Fibroblast of pulmonary artery (primary cell): ENCODE results near the gene COL15A1.

Experiments used
- DNase-seq: peaks from one replicate; pipeline ENCODE4 v3.0.0-alpha.2; 2010; ENCODE audit warnings: low read depth
- H3K4me3 ChIP-seq: replicated peaks from 2 replicates; pipeline ENCODE4 v1.5.1; 2011; ENCODE audit warnings: low read depth, mild to moderate bottlenecking, control low read depth, low read length, moderate library complexity
- TF ChIP-seq, protein P1 (sequence below): IDR thresholded peaks from 2 replicates; pipeline ENCODE4 v1.5.1; 2011; ENCODE audit warnings: mild to moderate bottlenecking, control low read depth, low read length, inconsistent platforms; ENCODE audit errors: missing control alignments

Gene COL15A1

DNA sequence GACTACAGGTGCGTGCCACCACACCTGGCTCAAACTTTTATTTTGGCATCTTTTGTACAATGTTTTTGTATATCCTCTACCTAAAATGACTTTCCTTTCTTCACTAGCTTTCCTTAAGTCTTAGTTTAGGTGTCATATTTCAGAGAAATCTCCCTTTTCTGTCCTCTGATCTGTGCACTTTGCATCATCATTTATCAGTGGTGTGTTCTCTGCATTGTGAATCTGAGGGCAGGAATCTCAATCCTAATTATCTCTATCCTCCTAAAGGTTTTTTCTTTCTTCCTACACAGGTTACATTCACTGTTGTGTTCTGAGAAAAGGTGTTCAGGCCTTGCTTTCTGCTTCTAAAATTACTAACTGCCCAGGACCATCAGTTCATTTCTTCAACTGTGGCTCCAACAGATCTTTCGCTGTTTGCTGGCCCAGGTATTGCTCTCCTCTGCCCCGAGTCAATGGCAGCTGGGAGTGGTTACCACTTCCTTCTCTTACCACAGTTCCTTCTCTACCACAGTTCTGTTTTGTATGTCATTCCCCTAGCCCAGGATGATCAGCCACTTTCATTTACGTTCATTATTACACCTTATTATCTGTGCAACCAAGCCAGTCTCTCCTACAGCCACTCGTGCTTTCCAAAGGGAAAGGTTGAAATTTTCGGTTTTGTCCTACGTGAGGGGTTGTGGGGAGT, 175.2 kb downstream of the COL15A1 start:
- H3K4me3 ChIP-seq: no peak overlapping the region
- no peak for DNase-seq
- TF ChIP-seq, protein P1, sequence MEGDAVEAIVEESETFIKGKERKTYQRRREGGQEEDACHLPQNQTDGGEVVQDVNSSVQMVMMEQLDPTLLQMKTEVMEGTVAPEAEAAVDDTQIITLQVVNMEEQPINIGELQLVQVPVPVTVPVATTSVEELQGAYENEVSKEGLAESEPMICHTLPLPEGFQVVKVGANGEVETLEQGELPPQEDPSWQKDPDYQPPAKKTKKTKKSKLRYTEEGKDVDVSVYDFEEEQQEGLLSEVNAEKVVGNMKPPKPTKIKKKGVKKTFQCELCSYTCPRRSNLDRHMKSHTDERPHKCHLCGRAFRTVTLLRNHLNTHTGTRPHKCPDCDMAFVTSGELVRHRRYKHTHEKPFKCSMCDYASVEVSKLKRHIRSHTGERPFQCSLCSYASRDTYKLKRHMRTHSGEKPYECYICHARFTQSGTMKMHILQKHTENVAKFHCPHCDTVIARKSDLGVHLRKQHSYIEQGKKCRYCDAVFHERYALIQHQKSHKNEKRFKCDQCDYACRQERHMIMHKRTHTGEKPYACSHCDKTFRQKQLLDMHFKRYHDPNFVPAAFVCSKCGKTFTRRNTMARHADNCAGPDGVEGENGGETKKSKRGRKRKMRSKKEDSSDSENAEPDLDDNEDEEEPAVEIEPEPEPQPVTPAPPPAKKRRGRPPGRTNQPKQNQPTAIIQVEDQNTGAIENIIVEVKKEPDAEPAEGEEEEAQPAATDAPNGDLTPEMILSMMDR: no peak

DNA sequence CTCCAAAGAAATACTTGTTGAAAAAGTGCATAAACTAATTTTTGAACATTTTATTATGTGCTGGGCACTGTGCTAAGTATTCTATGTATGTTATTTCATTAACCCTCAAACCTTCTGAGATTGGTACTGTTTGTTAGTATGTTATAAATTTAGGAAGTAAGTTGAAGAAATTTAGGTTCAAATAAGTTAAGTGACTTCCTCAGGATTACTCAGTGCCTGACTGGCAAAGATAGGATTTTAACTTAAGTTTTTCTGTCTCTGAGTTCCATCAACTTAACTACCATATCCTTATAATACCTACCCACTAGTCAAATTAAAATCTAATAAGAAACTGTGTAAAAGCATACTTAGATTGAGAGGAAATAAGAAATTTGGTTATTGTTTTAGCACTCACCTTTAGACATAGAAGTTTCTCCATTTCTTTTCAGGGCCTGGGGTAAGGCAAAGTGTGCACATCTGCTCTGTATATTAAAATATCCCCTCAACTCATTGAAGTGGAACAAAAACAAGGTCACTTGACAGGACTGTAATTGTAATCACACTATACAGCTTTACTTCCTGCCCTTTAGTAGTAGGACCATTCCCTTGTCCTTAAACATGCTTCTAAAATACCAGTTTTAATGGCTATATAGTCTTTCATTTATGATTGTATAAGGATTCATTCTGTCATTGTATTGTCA, 176.4 kb downstream of the COL15A1 start:
- DNase-seq: no peak
- TF ChIP-seq, protein P1: no peak
- H3K4me3 ChIP-seq: no peak overlapping the region
